Loucy (cell line): ENCODE data around the gene ZSWIM6.

Experiments
- H2AFZ ChIP-seq: fragments of 200-600 bp; sonication (generic); 2 replicates; pipeline ENCODE4 v1.6.0; 2016; ENCODE audit warnings: antibody characterized with exemption, mild to moderate bottlenecking, low read length, moderate library complexity
- H3F3A ChIP-seq: fragments of 200-600 bp; 2 replicates; pipeline ENCODE4 v1.6.0; 2016; ENCODE audit warnings: antibody characterized with exemption, low read depth, mild to moderate bottlenecking
- H3K27me3 ChIP-seq: fragments of 200-600 bp; sonication (generic); 2 replicates; pipeline ENCODE4 v1.6.1; 2014; ENCODE audit warnings: low read length, mild to moderate bottlenecking; ENCODE audit not compliant: insufficient read depth, poor library complexity, severe bottlenecking
- H3K36me3 ChIP-seq: fragments of 200-600 bp; sonication (generic); 2 replicates; pipeline ENCODE4 v1.6.1; 2016; ENCODE audit warnings: low read length; ENCODE audit not compliant: insufficient read depth
- H3K4me1 ChIP-seq: fragments of 200-600 bp; sonication (generic); 2 replicates; pipeline ENCODE4 v1.5.1; 2014; ENCODE audit warnings: low read length, mild to moderate bottlenecking; ENCODE audit not compliant: insufficient read depth, poor library complexity, severe bottlenecking
- H3K4me2 ChIP-seq: fragments of 200-600 bp; sonication (generic); 2 replicates; pipeline ENCODE4 v1.6.0; 2014; ENCODE audit warnings: antibody characterized with exemption, low read length, low read depth, mild to moderate bottlenecking; ENCODE audit not compliant: poor library complexity, severe bottlenecking
- H3K4me3 ChIP-seq: fragments of 200-600 bp; sonication (generic); 2 replicates; pipeline ENCODE4 v1.5.1; 2014; ENCODE audit warnings: low read length, mild to moderate bottlenecking, mixed read lengths; ENCODE audit not compliant: poor library complexity, severe bottlenecking
- H3K79me2 ChIP-seq: fragments of 200-600 bp; sonication (generic); 2 replicates; pipeline ENCODE4 v1.6.1; 2014; ENCODE audit warnings: low read length; ENCODE audit not compliant: insufficient read depth
- H3K9ac ChIP-seq: fragments of 200-600 bp; sonication (generic); 2 replicates; pipeline ENCODE4 v1.6.0; 2014; ENCODE audit warnings: mild to moderate bottlenecking, low read depth, low read length, moderate library complexity; ENCODE audit not compliant: poor library complexity, severe bottlenecking
- H3K9me2 ChIP-seq: fragments of 200-600 bp; sonication (generic); replicated peaks from 2 replicates; pipeline ENCODE4 v1.6.1; 2016; ENCODE audit warnings: low read depth, low read length, mixed read lengths
- H3K9me3 ChIP-seq: fragments of 200-600 bp; sonication (generic); 2 replicates; pipeline ENCODE4 v1.6.1; 2014; ENCODE audit warnings: mild to moderate bottlenecking, antibody characterized with exemption, low read length, low read depth; ENCODE audit not compliant: insufficient read depth
- H4K20me1 ChIP-seq: fragments of 200-600 bp; sonication (generic); 2 replicates; pipeline ENCODE4 v1.6.0; 2014; ENCODE audit warnings: antibody characterized with exemption, low read length, mild to moderate bottlenecking; ENCODE audit not compliant: insufficient read depth, poor library complexity, severe bottlenecking
- CTCF ChIP-seq: fragments of 200-600 bp; sonication (generic); conservative IDR thresholded peaks from 2 replicates; pipeline ENCODE4 v1.5.1; 2014; ENCODE audit warnings: mild to moderate bottlenecking, antibody characterized with exemption, low read length
- EZH2phosphoT487 ChIP-seq: fragments of 200-600 bp; IDR thresholded peaks from 2 replicates; pipeline ENCODE4 v1.6.1; 2018; ENCODE audit warnings: antibody characterized with exemption, mild to moderate bottlenecking, moderate library complexity, borderline replicate concordance

Gene ZSWIM6

GRCh38 chr5:61472172-61472958 is 140.3 kb downstream of the ZSWIM6 start:
- Histone ChIP-seq H3K9me3 (no peaks in the 10 kb centered on the region; the same call in 1 of the 2 replicates), H2AFZ (no peak overlapping the region), H3K9ac (no peak overlapping the region), H3K27me3 (no peaks in the 10 kb centered on the region), H3K79me2 (peaks cover 5% of the 10 kb centered on the region; the same call in 1 of the 2 replicates), H3F3A (no peaks in the 10 kb centered on the region), H3K4me1 (peaks cover 35% of the 10 kb centered on the region), H3K4me2 (no peak overlapping the region), H3K36me3 (no peaks in the 10 kb centered on the region), H3K9me2 (no peaks in the 10 kb centered on the region), H3K4me3 (no peak overlapping the region), H4K20me1 (no peaks in the 10 kb centered on the region)
- TF ChIP-seq EZH2phosphoT487 (no peak), CTCF (no peak)

DNA sequence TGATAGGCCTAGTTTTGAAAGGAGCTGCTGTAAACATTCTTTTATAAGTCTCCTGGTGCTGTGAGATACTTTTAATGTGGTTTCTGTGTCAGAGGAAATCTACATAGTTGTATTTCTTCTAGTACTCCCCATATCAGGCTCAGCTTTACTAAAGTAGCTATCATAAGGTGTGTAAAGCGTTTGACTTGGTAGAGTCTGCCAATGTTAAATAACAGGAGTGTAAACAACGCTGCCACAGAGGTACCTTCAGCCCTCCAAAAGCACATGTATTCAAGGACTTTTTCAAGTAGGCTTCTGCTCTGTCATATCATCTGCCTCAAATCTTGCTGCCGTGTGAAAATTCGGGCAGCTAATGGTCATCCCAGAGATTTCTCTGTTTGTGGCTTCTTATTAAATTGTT is 142.7 kb downstream of the ZSWIM6 start:
- TF ChIP-seq CTCF (no peak), EZH2phosphoT487 (no peak)
- H3K4me2 ChIP-seq, result no peak overlapping the region
- H3K4me3 ChIP-seq, result no peak overlapping the region
- no peaks in the 10 kb centered on the region for H3K36me3 ChIP-seq
- no peaks in the 10 kb centered on the region for H4K20me1 ChIP-seq
- peaks cover 23% of the 10 kb centered on the region for H3K4me1 ChIP-seq
- peaks cover 5% of the 10 kb centered on the region; the same call in 1 of the 2 replicates for H3K79me2 ChIP-seq
- no peaks in the 10 kb centered on the region for H3K9me2 ChIP-seq
- no peaks in the 10 kb centered on the region for H3F3A ChIP-seq
- no peaks in the 10 kb centered on the region for H3K27me3 ChIP-seq
- H3K9me3 ChIP-seq, result no peaks in the 10 kb centered on the region; the same call in 1 of the 2 replicates
- no peak overlapping the region for H3K9ac ChIP-seq
- no peak overlapping the region for H2AFZ ChIP-seq

GRCh38 chr5:61477788-61478187 is 145.7 kb downstream of the ZSWIM6 start:
- Histone ChIP-seq H3K4me3 (no peak overlapping the region), H3K79me2 (no peaks in the 10 kb centered on the region), H3F3A (no peaks in the 10 kb centered on the region), H3K9me3 (no peaks in the 10 kb centered on the region), H3K4me1 (peaks cover 14% of the 10 kb centered on the region), H3K9ac (no peak overlapping the region), H3K4me2 (no peak overlapping the region), H2AFZ (no peak overlapping the region), H3K36me3 (no peaks in the 10 kb centered on the region), H4K20me1 (no peaks in the 10 kb centered on the region), H3K9me2 (no peaks in the 10 kb centered on the region), H3K27me3 (no peaks in the 10 kb centered on the region)
- no peak for TF ChIP-seq CTCF
- TF ChIP-seq EZH2phosphoT487, result no peak
